Measurements from ENCODE around the gene DLGAP1.

DNA sequence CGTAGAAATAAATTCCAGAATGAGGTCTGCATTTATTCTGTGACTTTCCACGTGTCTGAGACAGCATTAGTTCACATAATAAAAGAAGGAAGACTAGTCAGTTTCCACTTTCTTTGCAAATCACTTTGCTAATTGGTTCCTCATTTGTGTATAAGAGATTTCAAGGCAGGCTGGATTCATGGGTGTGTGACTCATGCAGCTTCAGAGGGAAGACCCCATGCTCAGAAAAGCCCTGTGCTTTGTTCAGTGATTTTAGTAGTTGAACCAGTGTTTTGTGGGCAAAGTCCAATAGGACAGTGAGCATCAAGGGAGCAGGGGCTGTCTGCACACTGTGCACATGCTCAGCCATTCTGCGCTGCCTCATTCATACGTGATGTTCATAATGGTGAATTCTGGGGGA is 297.8 kb downstream of the DLGAP1 start:
- TF ChIP-seq, protein P1, sequence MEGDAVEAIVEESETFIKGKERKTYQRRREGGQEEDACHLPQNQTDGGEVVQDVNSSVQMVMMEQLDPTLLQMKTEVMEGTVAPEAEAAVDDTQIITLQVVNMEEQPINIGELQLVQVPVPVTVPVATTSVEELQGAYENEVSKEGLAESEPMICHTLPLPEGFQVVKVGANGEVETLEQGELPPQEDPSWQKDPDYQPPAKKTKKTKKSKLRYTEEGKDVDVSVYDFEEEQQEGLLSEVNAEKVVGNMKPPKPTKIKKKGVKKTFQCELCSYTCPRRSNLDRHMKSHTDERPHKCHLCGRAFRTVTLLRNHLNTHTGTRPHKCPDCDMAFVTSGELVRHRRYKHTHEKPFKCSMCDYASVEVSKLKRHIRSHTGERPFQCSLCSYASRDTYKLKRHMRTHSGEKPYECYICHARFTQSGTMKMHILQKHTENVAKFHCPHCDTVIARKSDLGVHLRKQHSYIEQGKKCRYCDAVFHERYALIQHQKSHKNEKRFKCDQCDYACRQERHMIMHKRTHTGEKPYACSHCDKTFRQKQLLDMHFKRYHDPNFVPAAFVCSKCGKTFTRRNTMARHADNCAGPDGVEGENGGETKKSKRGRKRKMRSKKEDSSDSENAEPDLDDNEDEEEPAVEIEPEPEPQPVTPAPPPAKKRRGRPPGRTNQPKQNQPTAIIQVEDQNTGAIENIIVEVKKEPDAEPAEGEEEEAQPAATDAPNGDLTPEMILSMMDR (IDR thresholded peaks at IDR 0.05) = no peak
- TF ChIP-seq POLR2AphosphoS5 (IDR thresholded peaks at IDR 0.05) (no peak), POLR2A (IDR thresholded peaks at IDR 0.05) (no peak), EP300 (IDR thresholded peaks at IDR 0.05) (no peak)

Measured in gastroesophageal sphincter (tissue), 3 donors.